Thymus (tissue), 11 donors: Measurements from ENCODE around the gene RNF213. TPM values are rescaled to one million over a fixed set of nuclear protein-coding genes. Genes with fewer than 3 reads are reported as not detected.

Experiments
- DNase-seq, 9 donors: peaks; one replicate each; pipeline ENCODE4 v3.0.0-alpha.2; 2013; ENCODE audit warnings: low spot score in 9 of 9, low read depth in 6 of 9, missing footprints in 1 of 9
- H3K27ac ChIP-seq, 2 donors: one replicate each; pipeline ENCODE4 v1.5.1; 2013; ENCODE audit warnings: control low read depth in 1 of 2, low read depth in 1 of 2, low read length in 1 of 2, mild to moderate bottlenecking in 1 of 2, moderate library complexity in 1 of 2
- H3K27me3 ChIP-seq, 2 donors: one replicate each; pipeline ENCODE4 v1.5.1; 2013; ENCODE audit warnings: low read length in 1 of 2; ENCODE audit not compliant: control insufficient read depth in 2 of 2, insufficient read depth in 1 of 2
- H3K36me3 ChIP-seq, 2 donors: one replicate each; pipeline ENCODE4 v1.5.1; 2013; ENCODE audit warnings: low read length in 1 of 2, mild to moderate bottlenecking in 1 of 2, moderate library complexity in 1 of 2; ENCODE audit not compliant: control insufficient read depth in 2 of 2, insufficient read depth in 2 of 2
- H3K4me1 ChIP-seq, 2 donors: one replicate each; pipeline ENCODE4 v1.5.1; 2013; ENCODE audit warnings: low read length in 2 of 2; ENCODE audit not compliant: control insufficient read depth in 2 of 2, insufficient read depth in 2 of 2
- H3K4me3 ChIP-seq, 2 donors: one replicate each; pipeline ENCODE4 v1.5.1; 2013; ENCODE audit warnings: low read length in 2 of 2, control low read depth in 1 of 2, mild to moderate bottlenecking in 1 of 2
- H3K9me3 ChIP-seq, 2 donors: one replicate each; pipeline ENCODE4 v1.5.1; 2013; ENCODE audit warnings: low read length in 1 of 2, mild to moderate bottlenecking in 1 of 2; ENCODE audit not compliant: control insufficient read depth in 2 of 2, insufficient read depth in 1 of 2
- WGBS: extraction: QIAGEN DNeasy Blood & Tissue Kit; methylation state at CpG from one replicate; pipeline ENCODE4 v1.1.7; 2013; 5-methylcytosine and 5-hydroxymethylcytosine counted together
- polyA plus RNA-seq: library from polyadenylated mRNA; stranded (reverse); fragments of 200-250 nt; gene quantifications from one replicate; pipeline ENCODE4 v1.2.3, GENCODE V29; 2013
- total RNA-seq: library from RNA; stranded (reverse); fragments of 120-200 nt; gene quantifications from one replicate; pipeline ENCODE4 v1.2.4, GENCODE V29; 2013
- donor health status: healthy.

RNF213 gene
- total and polyA plus RNA-seq, 2 donors: 76.4 to 114 TPM

DNA sequence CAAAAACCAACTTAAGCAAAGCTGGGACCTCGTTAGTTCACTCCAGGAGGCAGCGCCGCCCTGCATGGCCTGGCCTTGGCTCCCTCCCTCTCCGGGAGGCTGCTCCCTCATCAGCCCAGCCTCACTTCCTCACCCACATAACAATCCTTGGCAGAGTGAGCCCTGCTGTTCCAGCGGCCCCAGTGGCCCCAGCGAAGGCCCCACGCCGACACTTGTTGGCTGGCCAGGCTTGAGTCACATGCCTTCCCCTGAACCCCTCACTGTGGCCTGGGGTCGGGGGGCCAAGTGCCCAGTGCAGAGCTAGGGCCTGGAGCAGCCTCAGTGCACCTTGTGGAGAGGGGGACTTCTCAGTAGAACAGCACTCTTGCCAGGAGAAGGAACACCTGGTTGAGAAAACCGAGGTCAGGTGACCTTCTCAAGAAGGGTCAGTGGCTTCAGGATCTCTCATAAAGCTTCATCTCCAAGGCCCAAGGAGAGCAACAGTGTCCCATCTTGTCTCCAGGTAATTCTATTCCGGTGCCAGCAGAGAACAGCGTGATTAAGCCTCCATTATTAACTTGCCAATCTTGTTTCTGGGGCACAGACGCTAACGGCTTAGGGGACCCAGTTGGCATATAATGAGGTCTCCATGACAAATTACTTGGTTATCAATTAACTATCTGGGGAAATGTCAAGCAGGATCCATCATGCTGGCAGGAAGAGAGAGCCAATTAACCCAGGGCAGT is 181.1 kb downstream of the RNF213 start:
- Histone ChIP-seq H3K27me3 (peaks cover 0 to 54% of the 10 kb centered on the region in 2 donors), H3K4me3 (no peak overlapping the region), H3K27ac (no peak overlapping the region), H3K36me3 (no peaks in the 10 kb centered on the region), H3K4me1 (no peaks in the 10 kb centered on the region), H3K9me3 (no peaks in the 10 kb centered on the region)
- no peak for DNase-seq
- WGBS: 97% methylated on average over 14 of the region's 14 CpGs

DNA sequence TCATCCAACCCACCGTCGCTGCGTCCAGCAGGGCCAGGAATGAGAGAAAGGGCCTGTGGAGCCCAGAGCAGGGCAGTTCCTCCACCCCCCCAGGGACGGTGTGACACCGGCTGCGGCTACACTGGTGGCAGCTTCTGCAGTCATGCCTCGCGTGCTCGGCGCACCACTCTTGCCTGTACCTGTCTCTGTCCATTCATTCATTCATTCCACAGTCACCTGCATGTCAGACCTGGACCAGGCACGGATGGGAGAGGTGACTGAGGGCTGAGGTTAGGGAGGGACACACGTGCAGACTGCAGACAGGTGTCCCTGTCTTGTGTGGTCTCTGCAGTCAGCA is 181.6 kb downstream of the RNF213 start:
- no peaks in the 10 kb centered on the region for H3K36me3 ChIP-seq

DNA sequence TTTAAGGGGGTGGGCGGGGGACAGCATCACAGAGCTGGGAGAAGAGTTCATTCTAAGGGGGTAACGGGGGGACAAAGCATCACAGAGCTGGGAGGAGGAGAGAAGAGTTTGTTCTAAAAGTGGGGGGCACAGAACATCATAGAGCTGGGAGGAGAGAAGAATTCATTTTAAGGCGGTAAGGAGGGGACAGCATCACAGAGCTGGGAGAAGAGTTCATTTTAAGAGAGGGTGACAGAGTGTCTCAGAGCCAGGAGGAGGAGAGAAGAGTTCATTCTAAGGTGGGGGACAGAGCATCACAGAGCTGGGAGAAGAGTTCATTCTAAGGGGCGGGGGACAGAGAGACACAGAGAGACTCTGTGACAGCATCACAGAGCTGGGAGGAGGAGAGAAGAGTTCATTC is 182.1 kb downstream of the RNF213 start:
- WGBS: 71% methylated on average over 4 of the region's 4 CpGs
- no peak for DNase-seq
- H3K27me3 ChIP-seq: peaks cover 0 to 58% of the 10 kb centered on the region in 2 donors

More for the DNA sequence above, 181.6 kb downstream of the RNF213 start:
- WGBS: 90% methylated on average over 12 of the region's 12 CpGs
- H3K4me3 ChIP-seq: no peak overlapping the region
- no peak overlapping the region for H3K27ac ChIP-seq
- H3K27me3 ChIP-seq: peaks cover 0 to 58% of the 10 kb centered on the region in 2 donors
- DNase-seq: no peak
- no peaks in the 10 kb centered on the region for H3K4me1 ChIP-seq
- H3K9me3 ChIP-seq: no peaks in the 10 kb centered on the region

DNA sequence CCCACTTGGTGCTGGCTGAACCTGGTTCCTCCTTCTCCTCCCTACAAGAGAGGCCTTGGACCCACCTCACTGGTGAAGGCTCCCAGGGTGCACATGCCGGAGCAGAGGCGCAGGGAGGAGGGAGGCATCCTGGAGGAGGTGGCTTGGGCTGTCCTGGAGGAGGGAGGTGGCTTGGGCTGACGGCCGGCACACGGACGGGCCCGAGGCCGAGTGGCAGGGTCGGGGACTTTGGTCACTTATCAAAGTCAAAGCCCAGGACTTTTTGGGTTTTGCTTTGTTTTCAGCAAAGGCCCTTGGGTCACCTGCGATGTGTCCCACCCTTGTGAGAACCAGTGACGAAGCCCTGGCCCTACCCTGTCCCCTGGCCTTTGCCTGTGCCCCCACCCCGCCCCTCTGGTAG is 182.8 kb downstream of the RNF213 start:
- WGBS: 58% methylated on average over 12 of the region's 12 CpGs
- Histone ChIP-seq H3K27me3 (peaks cover 0 to 62% of the 10 kb centered on the region in 2 donors), H3K4me1 (no peaks in the 10 kb centered on the region), H3K27ac (no peak overlapping the region), H3K36me3 (no peaks in the 10 kb centered on the region), H3K9me3 (no peaks in the 10 kb centered on the region), H3K4me3 (no peak overlapping the region)
- no peak for DNase-seq

More for the DNA sequence above, 182.1 kb downstream of the RNF213 start:
- no peaks in the 10 kb centered on the region for H3K36me3 ChIP-seq
- no peaks in the 10 kb centered on the region for H3K4me1 ChIP-seq
- H3K27ac ChIP-seq: no peak overlapping the region
- no peak overlapping the region for H3K4me3 ChIP-seq
- H3K9me3 ChIP-seq: no peaks in the 10 kb centered on the region

DNA sequence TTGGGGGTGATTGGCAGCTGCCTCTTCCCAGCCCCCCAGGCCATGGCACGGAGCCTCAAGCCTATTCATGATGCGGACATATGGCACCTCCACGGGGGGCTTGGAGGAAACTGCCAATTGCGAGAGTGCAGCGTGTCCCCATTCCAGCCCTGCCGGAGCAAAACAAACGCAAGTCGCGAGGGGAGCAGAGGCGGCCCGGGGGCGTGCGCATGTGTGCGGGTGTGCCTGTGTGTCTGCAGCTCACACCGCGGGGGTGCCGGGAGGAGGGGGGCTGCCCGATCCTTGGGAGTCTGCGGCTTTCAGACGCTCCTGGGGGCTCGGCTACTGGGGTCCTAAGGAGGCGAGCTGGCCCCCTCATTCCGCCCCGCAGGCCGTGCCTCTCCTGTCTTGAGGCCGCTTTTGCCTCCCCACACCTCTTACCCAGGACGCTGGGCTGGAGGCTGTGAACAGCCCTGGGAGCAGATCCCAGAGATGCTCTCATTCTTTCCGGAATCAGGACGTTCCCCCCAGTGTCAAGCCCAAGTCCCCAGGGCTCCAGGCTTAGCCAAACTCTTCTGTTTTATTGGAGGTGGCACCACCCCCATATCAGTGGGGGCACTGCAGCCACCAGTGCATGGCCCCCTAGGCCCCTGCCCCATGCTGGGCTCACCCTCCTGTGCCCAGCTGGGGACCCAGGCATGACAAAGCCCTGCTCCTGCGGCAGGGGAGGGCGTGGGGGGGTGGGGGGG is 183.4 kb downstream of the RNF213 start:
- Histone ChIP-seq H3K27me3 (peaks cover 0 to 65% of the 10 kb centered on the region in 2 donors), H3K9me3 (no peaks in the 10 kb centered on the region), H3K27ac (no peak overlapping the region), H3K4me3 (no peak overlapping the region), H3K4me1 (no peaks in the 10 kb centered on the region), H3K36me3 (no peaks in the 10 kb centered on the region)
- no peak for DNase-seq
- 65% methylated on average over 31 of the region's 31 CpGs for WGBS

DNA sequence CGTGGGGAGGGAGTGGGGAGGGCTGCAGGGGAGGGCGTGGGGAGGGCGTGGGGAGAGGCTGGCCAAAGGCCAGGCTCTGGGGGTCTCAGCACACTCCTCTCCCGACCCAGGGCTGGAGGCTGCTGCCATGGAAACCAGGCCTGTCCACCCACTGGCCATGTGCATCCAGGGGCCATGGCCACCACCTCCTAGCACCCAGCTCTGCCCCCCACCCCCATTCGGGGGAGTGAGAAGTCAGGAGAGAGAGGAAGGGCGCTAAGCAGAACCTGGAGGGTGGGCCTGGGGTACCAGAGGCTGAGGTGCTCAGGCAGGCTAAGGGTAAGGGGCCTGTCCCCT is 184.0 kb downstream of the RNF213 start:
- Histone ChIP-seq H3K36me3 (no peaks in the 10 kb centered on the region), H3K27ac (no peak overlapping the region), H3K9me3 (no peaks in the 10 kb centered on the region), H3K4me3 (no peak overlapping the region), H3K27me3 (peaks cover 0 to 71% of the 10 kb centered on the region in 2 donors), H3K4me1 (no peaks in the 10 kb centered on the region)
- 80% methylated on average over 6 of the region's 6 CpGs for WGBS
- DNase-seq: no peak

DNA sequence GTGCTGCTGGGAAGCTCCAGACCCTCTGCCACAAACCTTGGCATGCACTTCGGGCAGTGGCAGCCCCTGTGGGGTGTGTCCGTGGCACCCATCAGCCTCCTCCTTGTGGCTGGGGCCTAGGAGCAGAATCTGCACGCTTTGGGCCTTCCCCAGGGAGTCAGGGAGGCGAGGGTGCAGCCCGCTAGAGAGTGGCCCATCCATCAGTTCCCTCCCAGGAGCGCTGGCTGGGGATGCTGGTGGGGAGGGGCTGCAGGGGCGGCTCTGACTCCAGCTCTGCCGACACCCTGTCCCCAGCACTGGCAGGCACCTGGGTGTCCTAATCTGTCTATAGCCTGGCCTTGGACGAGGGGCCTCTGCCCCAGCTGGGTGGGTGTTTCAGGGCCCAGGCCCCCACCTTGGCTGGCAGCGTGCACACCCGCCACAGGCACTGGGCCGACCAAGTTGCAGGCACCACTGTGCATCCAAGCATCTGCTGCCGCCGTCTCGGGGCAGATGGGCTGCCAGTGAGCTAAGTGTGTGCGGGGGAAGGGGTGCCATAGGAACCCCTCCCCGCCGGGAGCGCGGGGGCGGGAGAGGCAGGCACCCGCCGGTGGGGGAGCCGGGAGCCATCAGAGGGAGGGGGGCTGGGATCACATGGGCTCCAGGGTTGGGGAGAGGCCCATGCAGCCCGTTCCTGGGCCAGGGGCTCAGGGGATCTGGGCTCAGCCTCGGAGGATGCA is 184.5 kb downstream of the RNF213 start:
- whole genome bisulfite sequencing: 83% methylated on average over 26 of the region's 26 CpGs
- Histone ChIP-seq H3K9me3 (no peaks in the 10 kb centered on the region), H3K27ac (no peak overlapping the region), H3K36me3 (no peaks in the 10 kb centered on the region), H3K4me3 (no peak overlapping the region), H3K4me1 (no peaks in the 10 kb centered on the region), H3K27me3 (peaks cover 0 to 76% of the 10 kb centered on the region in 2 donors)
- no peak for DNase-seq

DNA sequence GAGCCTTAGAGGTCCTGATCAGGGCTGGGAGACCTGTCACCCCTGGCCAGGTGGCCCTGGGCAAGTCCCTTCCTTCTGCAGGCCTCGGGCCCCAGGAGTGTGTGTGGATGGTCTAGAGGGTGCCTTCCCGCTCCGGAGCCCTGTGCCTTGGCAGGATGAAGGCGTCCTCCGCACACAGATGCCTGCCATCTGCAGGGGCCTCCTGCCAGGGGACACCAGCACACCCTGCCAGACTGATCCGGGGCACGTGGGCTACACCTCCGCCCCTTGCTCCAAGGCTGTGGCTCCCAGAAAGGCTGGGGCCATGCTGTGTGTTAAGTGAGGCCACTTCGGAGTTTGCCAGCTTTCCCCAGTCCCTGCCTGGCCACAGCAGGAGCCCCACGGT is 185.1 kb downstream of the RNF213 start:
- no peak for DNase-seq
- H3K4me3 ChIP-seq: no peak overlapping the region
- WGBS: 92% methylated on average over 10 of the region's 10 CpGs
- H3K36me3 ChIP-seq: no peaks in the 10 kb centered on the region
- H3K27me3 ChIP-seq: peaks cover 0 to 81% of the 10 kb centered on the region in 2 donors
- no peaks in the 10 kb centered on the region for H3K4me1 ChIP-seq
- H3K27ac ChIP-seq: no peak overlapping the region
- H3K9me3 ChIP-seq: no peaks in the 10 kb centered on the region
